ENCODE measurements around the gene MBOAT2. TPM values are rescaled to one million over a fixed set of nuclear protein-coding genes. Genes with fewer than 3 reads are reported as not detected.

MBOAT2 gene
- total RNA-seq, 2 donors from 2014 or later = 6.7 to 13.5 TPM

GRCh38 chr2:8850845-8851487 lies 152.5 kb downstream of the MBOAT2 start:
- intact Hi-C loops (cut with DNase I) = no loop called here
- WGBS, 2 donors = 85 to 90% methylated on average over 8 of the region's 8 CpGs
- no peak overlapping the region for H3K27ac ChIP-seq
- no peaks in the 10 kb centered on the region for H3K9me3 ChIP-seq
- no peak for TF ChIP-seq POLR2A (IDR thresholded peaks at IDR 0.05)
- TF ChIP-seq, protein P1, sequence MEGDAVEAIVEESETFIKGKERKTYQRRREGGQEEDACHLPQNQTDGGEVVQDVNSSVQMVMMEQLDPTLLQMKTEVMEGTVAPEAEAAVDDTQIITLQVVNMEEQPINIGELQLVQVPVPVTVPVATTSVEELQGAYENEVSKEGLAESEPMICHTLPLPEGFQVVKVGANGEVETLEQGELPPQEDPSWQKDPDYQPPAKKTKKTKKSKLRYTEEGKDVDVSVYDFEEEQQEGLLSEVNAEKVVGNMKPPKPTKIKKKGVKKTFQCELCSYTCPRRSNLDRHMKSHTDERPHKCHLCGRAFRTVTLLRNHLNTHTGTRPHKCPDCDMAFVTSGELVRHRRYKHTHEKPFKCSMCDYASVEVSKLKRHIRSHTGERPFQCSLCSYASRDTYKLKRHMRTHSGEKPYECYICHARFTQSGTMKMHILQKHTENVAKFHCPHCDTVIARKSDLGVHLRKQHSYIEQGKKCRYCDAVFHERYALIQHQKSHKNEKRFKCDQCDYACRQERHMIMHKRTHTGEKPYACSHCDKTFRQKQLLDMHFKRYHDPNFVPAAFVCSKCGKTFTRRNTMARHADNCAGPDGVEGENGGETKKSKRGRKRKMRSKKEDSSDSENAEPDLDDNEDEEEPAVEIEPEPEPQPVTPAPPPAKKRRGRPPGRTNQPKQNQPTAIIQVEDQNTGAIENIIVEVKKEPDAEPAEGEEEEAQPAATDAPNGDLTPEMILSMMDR (IDR thresholded peaks at IDR 0.05) = no peak
- H3K4me1 ChIP-seq = no peaks in the 10 kb centered on the region
- DNase-seq = no peak
- H3K4me3 ChIP-seq = no peak overlapping the region
- H3K27me3 ChIP-seq = no peaks in the 10 kb centered on the region
- H3K36me3 ChIP-seq (replicated peaks in 1 of 2; ENCODE audit: insufficient read depth in 1 of 2, low read depth in 2 of 2) = no peaks in the 10 kb centered on the region
- ATAC-seq = no peak

DNA sequence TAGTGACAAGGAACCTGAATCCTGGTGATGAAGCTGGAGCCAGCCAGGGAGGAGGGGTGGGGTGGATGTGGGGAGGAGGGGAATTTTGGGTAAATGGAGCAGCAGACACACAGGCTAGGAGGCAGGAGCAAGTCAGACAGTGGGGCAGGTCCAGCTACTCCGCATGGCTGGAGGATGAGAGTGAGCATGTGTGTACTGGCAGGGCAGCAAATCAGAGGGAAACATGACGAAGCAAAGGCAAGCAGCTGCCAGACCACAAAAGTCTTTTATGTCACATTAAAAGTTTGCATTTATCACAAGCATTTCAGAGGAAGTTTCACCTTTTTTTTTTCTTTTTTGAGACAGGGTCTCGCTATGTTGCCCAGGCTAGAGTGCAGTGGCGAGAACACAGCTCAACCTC lies 154.2 kb downstream of the MBOAT2 start:
- H3K27ac ChIP-seq = no peak overlapping the region
- no peak for ATAC-seq
- intact Hi-C loops (cut with DNase I) = no loop called here
- H3K4me1 ChIP-seq = no peaks in the 10 kb centered on the region
- no peaks in the 10 kb centered on the region for H3K36me3 ChIP-seq (replicated peaks in 1 of 2; ENCODE audit: insufficient read depth in 1 of 2, low read depth in 2 of 2)
- DNase-seq = no peak
- TF ChIP-seq POLR2A (IDR thresholded peaks at IDR 0.05) = no peak
- 82 to 97% methylated on average over 4 of the region's 4 CpGs for WGBS, 2 donors
- no peaks in the 10 kb centered on the region for H3K27me3 ChIP-seq
- H3K9me3 ChIP-seq = no peaks in the 10 kb centered on the region
- no peak overlapping the region for H3K4me3 ChIP-seq

GRCh38 chr2:8848328-8849100 lies 155.0 kb downstream of the MBOAT2 start:
- Histone ChIP-seq H3K9me3 (no peaks in the 10 kb centered on the region), H3K4me1 (no peaks in the 10 kb centered on the region), H3K36me3 (replicated peaks in 1 of 2; ENCODE audit: insufficient read depth in 1 of 2, low read depth in 2 of 2) (no peaks in the 10 kb centered on the region), H3K27me3 (no peaks in the 10 kb centered on the region), H3K27ac (no peak overlapping the region), H3K4me3 (no peak overlapping the region)
- ATAC-seq = no peak
- 75% methylated on average over 7 of the region's 7 CpGs for WGBS, 2 donors
- no peak for DNase-seq
- TF ChIP-seq, protein P1 (IDR thresholded peaks at IDR 0.05) = no peak
- TF ChIP-seq POLR2A (IDR thresholded peaks at IDR 0.05) = no peak
- intact Hi-C loops (cut with DNase I) = no loop called here

- no peak overlapping the region for H3K27ac ChIP-seq
- no peak overlapping the region for H3K4me3 ChIP-seq
- no peak for TF ChIP-seq POLR2A (IDR thresholded peaks at IDR 0.05)
- TF ChIP-seq, protein P1 (IDR thresholded peaks at IDR 0.05) = no peak
- no peaks in the 10 kb centered on the region for H3K9me3 ChIP-seq
- intact Hi-C loops (cut with DNase I) = no loop called here
- no peaks in the 10 kb centered on the region for H3K36me3 ChIP-seq (replicated peaks in 1 of 2; ENCODE audit: insufficient read depth in 1 of 2, low read depth in 2 of 2)
- WGBS, 2 donors = 73 to 75% methylated on average over 6 of the region's 6 CpGs
- ATAC-seq = no peak
- no peak for DNase-seq
- no peaks in the 10 kb centered on the region for H3K4me1 ChIP-seq
- no peaks in the 10 kb centered on the region for H3K27me3 ChIP-seq
These were observed 156.1 kb downstream of the MBOAT2 start for GRCh38 chr2:8847400-8847799.

GRCh38 chr2:8841932-8842331 lies 161.6 kb downstream of the MBOAT2 start:
- DNase-seq (no peak), ATAC-seq (no peak)
- TF ChIP-seq, protein P1 (IDR thresholded peaks at IDR 0.05) = no peak
- no peak for TF ChIP-seq POLR2A (IDR thresholded peaks at IDR 0.05)
- 81 to 100% methylated on average over 4 of the region's 4 CpGs for WGBS, 2 donors
- intact Hi-C loops (cut with DNase I) = no loop called here
- Histone ChIP-seq H3K27me3 (no peaks in the 10 kb centered on the region), H3K36me3 (replicated peaks in 1 of 2; ENCODE audit: insufficient read depth in 1 of 2, low read depth in 2 of 2) (no peaks in the 10 kb centered on the region), H3K9me3 (no peaks in the 10 kb centered on the region), H3K4me3 (no peak overlapping the region), H3K27ac (no peak overlapping the region), H3K4me1 (peaks cover 4% of the 10 kb centered on the region)

Measured in body of pancreas (tissue), 4 donors.